WERI-Rb-1 (cell line): Measurements from ENCODE around the gene STPG2.

Experiments
- DNase-seq: peaks from one replicate; pipeline ENCODE4 v3.0.0-alpha.2; 2020
- H3K27ac ChIP-seq: fragments of 250-450 bp; sonication (Bioruptor Pico); 2 replicates; pipeline ENCODE4 v1.5.1; 2020; ENCODE audit warnings: mild to moderate bottlenecking, moderate library complexity
- H3K27me3 ChIP-seq: fragments of 250-450 bp; sonication (Bioruptor Pico); 2 replicates; pipeline ENCODE4 v1.5.1; 2021; ENCODE audit warnings: mild to moderate bottlenecking, low read depth, moderate library complexity; ENCODE audit not compliant: insufficient read depth, severe bottlenecking
- H3K36me3 ChIP-seq: fragments of 250-450 bp; sonication (Bioruptor Pico); 2 replicates; pipeline ENCODE4 v1.5.1; 2020; ENCODE audit warnings: mild to moderate bottlenecking, moderate library complexity
- H3K4me3 ChIP-seq: 2 replicates; pipeline ENCODE4 v1.5.1; 2011; ENCODE audit warnings: low read depth, mild to moderate bottlenecking, control low read depth, low read length
- H3K9me3 ChIP-seq: fragments of 250-450 bp; sonication (Bioruptor Pico); 2 replicates; pipeline ENCODE4 v1.5.1; 2021; ENCODE audit warnings: mild to moderate bottlenecking, moderate library complexity; ENCODE audit not compliant: severe bottlenecking
- TF ChIP-seq, protein P1 (sequence below): IDR thresholded peaks from 2 replicates; pipeline ENCODE4 v1.5.1; 2011; ENCODE audit warnings: low read depth, mild to moderate bottlenecking, control low read depth, inconsistent platforms, low read length

Gene STPG2

DNA sequence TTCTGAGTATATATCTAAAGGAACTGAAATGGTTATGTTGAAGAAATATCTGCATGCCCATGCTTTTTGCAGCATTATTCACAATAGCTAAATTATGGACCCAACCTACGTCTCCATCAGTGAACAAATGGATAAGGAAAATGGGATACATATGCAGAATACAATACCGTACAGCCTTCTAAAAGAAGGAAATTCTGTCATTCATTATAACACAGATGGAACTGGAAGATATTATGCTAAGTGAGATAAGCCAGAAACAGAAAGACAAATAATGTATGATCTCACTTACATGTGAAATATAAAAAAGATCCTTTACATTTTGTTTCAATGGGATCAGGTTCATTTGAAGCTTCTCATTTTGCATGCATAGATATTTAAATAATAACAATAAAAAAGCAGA, 263.3 kb downstream of the STPG2 start:
- H3K9me3 ChIP-seq: no peaks in the 10 kb centered on the region
- no peak for DNase-seq

DNA sequence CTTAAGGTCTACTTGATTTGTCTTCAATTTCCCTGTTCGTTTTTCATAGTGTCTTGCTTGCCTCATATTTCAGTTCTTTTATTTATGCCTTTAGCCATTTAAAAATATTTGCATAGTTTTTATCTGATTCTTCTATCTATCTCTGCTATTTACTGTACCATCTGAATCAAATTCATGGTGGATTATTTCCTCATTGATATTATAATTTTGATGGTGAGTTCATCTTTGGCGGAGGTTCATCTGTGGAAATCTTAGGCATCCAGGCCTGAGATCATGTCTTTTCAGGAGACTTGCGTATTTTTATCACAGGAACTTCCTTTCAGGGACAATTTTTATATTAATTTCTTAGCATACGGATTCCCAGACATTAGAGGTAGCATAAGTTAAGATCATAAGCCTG, 275.2 kb downstream of the STPG2 start:
- TF ChIP-seq, protein P1, sequence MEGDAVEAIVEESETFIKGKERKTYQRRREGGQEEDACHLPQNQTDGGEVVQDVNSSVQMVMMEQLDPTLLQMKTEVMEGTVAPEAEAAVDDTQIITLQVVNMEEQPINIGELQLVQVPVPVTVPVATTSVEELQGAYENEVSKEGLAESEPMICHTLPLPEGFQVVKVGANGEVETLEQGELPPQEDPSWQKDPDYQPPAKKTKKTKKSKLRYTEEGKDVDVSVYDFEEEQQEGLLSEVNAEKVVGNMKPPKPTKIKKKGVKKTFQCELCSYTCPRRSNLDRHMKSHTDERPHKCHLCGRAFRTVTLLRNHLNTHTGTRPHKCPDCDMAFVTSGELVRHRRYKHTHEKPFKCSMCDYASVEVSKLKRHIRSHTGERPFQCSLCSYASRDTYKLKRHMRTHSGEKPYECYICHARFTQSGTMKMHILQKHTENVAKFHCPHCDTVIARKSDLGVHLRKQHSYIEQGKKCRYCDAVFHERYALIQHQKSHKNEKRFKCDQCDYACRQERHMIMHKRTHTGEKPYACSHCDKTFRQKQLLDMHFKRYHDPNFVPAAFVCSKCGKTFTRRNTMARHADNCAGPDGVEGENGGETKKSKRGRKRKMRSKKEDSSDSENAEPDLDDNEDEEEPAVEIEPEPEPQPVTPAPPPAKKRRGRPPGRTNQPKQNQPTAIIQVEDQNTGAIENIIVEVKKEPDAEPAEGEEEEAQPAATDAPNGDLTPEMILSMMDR: no peak
- Histone ChIP-seq H3K4me3 (no peak overlapping the region), H3K36me3 (no peaks in the 10 kb centered on the region), H3K27ac (no peak overlapping the region), H3K27me3 (no peaks in the 10 kb centered on the region), H3K9me3 (no peaks in the 10 kb centered on the region)
- no peak for DNase-seq

More for the DNA sequence above, 263.3 kb downstream of the STPG2 start:
- no peaks in the 10 kb centered on the region for H3K27me3 ChIP-seq
- TF ChIP-seq, protein P1: no peak
- H3K27ac ChIP-seq: no peak overlapping the region
- H3K4me3 ChIP-seq: no peak overlapping the region
- no peaks in the 10 kb centered on the region for H3K36me3 ChIP-seq

DNA sequence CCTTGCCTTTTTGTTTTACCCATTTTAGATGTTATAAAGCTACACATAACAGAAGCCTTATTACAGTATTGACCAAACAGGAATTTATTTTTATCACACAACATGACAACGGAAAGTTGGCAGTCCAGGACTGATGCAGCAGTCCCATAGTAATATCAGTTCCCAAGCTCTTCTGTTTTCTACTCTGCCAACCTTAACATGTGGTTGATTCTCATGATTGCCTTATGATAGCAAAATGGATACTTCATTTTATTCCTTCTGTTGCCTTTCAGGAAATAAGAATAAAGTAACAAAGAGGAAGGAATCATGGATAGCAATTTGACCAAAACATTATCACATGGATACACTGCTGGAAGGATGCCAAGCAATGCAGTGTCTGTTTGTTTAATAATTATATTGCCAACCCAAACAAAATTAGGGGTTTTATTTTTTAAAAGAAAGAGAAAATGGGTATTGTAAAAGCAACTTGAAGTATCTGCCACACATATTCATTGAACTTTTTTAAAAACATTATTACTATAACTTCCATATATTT, 275.7 kb downstream of the STPG2 start:
- Histone ChIP-seq H3K36me3 (no peaks in the 10 kb centered on the region), H3K27me3 (no peaks in the 10 kb centered on the region), H3K4me3 (no peak overlapping the region), H3K27ac (no peak overlapping the region), H3K9me3 (no peaks in the 10 kb centered on the region)
- TF ChIP-seq, protein P1: no peak
- no peak for DNase-seq

DNA sequence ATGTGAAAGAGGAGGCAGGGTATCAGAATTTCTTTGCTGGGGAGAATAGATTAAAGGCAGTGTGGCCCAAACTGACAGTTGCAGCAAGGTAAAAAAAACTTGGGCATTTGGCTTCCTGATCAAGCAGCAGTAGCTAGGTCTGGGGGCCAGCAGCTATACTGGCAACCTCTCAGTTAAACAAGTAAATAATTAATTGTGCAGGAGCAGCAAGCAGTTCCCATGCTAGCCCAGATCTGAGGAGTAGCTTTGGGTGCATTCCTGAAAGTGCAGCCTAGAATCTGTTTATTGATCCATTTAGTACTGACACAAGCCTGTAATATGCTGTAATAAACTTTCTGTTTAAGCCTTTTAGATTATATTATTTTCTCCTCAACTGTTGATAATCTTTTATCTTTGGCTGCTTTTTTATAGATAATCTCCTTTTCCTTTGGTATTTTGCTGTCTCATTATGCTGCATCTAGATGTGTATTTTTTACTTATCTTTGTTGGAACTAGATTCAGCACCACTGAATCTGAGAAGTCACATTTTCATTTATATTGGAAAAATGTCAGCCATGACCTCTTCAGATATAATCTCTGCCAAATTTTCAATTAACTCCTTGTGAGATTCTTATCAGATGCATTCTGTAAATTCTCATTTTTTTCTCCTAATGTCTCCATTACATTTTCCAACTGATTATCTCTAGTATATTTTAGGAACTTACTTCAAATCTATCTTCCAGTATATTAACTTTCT, 276.3 kb downstream of the STPG2 start:
- H3K9me3 ChIP-seq: no peaks in the 10 kb centered on the region
- no peaks in the 10 kb centered on the region for H3K36me3 ChIP-seq
- DNase-seq: no peak
- TF ChIP-seq, protein P1: no peak
- no peaks in the 10 kb centered on the region for H3K27me3 ChIP-seq
- no peak overlapping the region for H3K27ac ChIP-seq
- H3K4me3 ChIP-seq: no peak overlapping the region

DNA sequence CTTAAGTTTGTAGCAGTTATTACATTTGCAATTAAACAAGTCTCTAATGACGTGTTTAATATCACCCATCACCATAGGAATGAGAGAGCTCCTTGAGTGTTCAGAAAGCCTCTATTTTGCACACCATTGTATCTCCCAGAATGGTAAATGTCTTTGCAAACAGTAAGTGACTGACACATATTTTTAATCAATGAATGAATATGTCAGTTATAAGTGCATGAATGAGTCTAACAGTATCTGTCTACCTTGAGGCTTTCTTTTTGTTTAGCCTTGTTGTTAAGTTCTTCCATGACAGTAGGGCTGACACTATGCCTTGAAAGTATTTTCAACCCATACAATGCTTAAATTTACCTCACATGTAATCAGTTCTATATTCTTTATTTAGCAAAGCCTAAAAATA, 292.2 kb downstream of the STPG2 start:
- no peaks in the 10 kb centered on the region for H3K9me3 ChIP-seq
- H3K4me3 ChIP-seq: no peak overlapping the region
- H3K36me3 ChIP-seq: no peaks in the 10 kb centered on the region
- H3K27me3 ChIP-seq: no peaks in the 10 kb centered on the region
- no peak overlapping the region for H3K27ac ChIP-seq
- TF ChIP-seq, protein P1: no peak
- DNase-seq: no peak
